ENCODE data around the gene SVIL. TPM values are rescaled to one million over a fixed set of nuclear protein-coding genes. Genes with fewer than 3 reads are reported as not detected.
"Not testable (repeated sequence)": the region's sequence is repeated elsewhere in the genome, so short reads cannot be mapped to it uniquely, and the experiment has no call there.

The SVIL gene
- polyA plus RNA-seq, 1 experiment, result 47.9 TPM

- DNase-seq (ENCODE audit: low read depth, low spot score); H3K27ac ChIP-seq (ENCODE audit: low read depth, low read length); POLR2A ChIA-PET; H3K9me3 ChIP-seq (ENCODE audit: control insufficient read depth, insufficient read depth, low read length); H3K4me3 ChIP-seq (ENCODE audit: low read depth, low read length); H3K27me3 ChIP-seq (ENCODE audit: control insufficient read depth, insufficient read depth, low read length): not testable (repeated sequence)
- CTCF ChIA-PET, result interaction anchor here (0.9 to 4.5 kb wide), 3 partner anchors 9 to 170 kb away, joined by 3 to 27 read pairs (median 4); no protein-coding TSS in a partner anchor
Measured at GRCh38 chr10:29515104-29515503, 119.7 kb downstream of the SVIL start.

GRCh38 chr10:29514306-29514705 is 120.5 kb downstream of the SVIL start:
- ChIA-PET CTCF (interaction anchor here (1.3 to 4.5 kb wide), 7 partner anchors 9 to 129 kb away, joined by 3 to 30 read pairs (median 14); no protein-coding TSS in a partner anchor), POLR2A (no interaction called here)
- no peak for TF ChIP-seq CTCF (IDR thresholded peaks at IDR 0.05; ENCODE audit: low read depth, low read length)

GRCh38 chr10:29512425-29512974 is 122.3 kb downstream of the SVIL start:
- no peak for DNase-seq (ENCODE audit: low read depth, low spot score)
- no peak for TF ChIP-seq CTCF (IDR thresholded peaks at IDR 0.05; ENCODE audit: low read depth, low read length)
- H3K27ac ChIP-seq (ENCODE audit: low read depth, low read length), result no peak overlapping the region
- ChIA-PET POLR2A (no interaction called here), CTCF (interaction anchor here (0.6 to 4.5 kb wide), 15 partner anchors 9 to 1160 kb away, joined by 3 to 30 read pairs (median 4); no protein-coding TSS in a partner anchor)
- no peaks in the 10 kb centered on the region for H3K27me3 ChIP-seq (ENCODE audit: control insufficient read depth, insufficient read depth, low read length)
- no peaks in the 10 kb centered on the region; the same call in 1 of the 2 replicates for H3K9me3 ChIP-seq (ENCODE audit: control insufficient read depth, insufficient read depth, low read length)
- no peak overlapping the region for H3K4me3 ChIP-seq (ENCODE audit: low read depth, low read length)

More at GRCh38 chr10:29514306-29514705, 120.5 kb downstream of the SVIL start:
- H3K9me3 ChIP-seq (ENCODE audit: control insufficient read depth, insufficient read depth, low read length), result no peaks in the 10 kb centered on the region; the same call in 1 of the 2 replicates
- H3K27me3 ChIP-seq (ENCODE audit: control insufficient read depth, insufficient read depth, low read length), result no peaks in the 10 kb centered on the region
- H3K27ac ChIP-seq (ENCODE audit: low read depth, low read length), result no peak overlapping the region
- no peak for DNase-seq (ENCODE audit: low read depth, low spot score)
- no peak overlapping the region for H3K4me3 ChIP-seq (ENCODE audit: low read depth, low read length)

- H3K4me3 ChIP-seq (ENCODE audit: low read depth, low read length), result not testable (repeated sequence)
- CTCF ChIA-PET, result interaction anchor here (0.5 to 4.5 kb wide), 7 partner anchors 8 to 1160 kb away, joined by 3 to 30 read pairs (median 14); no protein-coding TSS in a partner anchor
Measured at GRCh38 chr10:29511806-29512205, 123.0 kb downstream of the SVIL start.

GRCh38 chr10:29510483-29511157 is 124.2 kb downstream of the SVIL start:
- DNase-seq (ENCODE audit: low read depth, low spot score); H3K9me3 ChIP-seq (ENCODE audit: control insufficient read depth, insufficient read depth, low read length); H3K4me3 ChIP-seq (ENCODE audit: low read depth, low read length); POLR2A ChIA-PET; H3K27ac ChIP-seq (ENCODE audit: low read depth, low read length); H3K27me3 ChIP-seq (ENCODE audit: control insufficient read depth, insufficient read depth, low read length): not testable (repeated sequence)
- CTCF ChIA-PET, result interaction anchor here (1.7 to 2.2 kb wide), 2 partner anchors 14 to 80 kb away, joined by 5 to 12 read pairs; no protein-coding TSS in a partner anchor

More at GRCh38 chr10:29511806-29512205, 123.0 kb downstream of the SVIL start:
- H3K9me3 ChIP-seq (ENCODE audit: control insufficient read depth, insufficient read depth, low read length); DNase-seq (ENCODE audit: low read depth, low spot score); POLR2A ChIA-PET; H3K27ac ChIP-seq (ENCODE audit: low read depth, low read length); H3K27me3 ChIP-seq (ENCODE audit: control insufficient read depth, insufficient read depth, low read length): not testable (repeated sequence)

GRCh38 chr10:29508554-29509244 is 126.1 kb downstream of the SVIL start:
- Histone ChIP-seq H3K4me3 (ENCODE audit: low read depth, low read length) (no peak overlapping the region), H3K27me3 (ENCODE audit: control insufficient read depth, insufficient read depth, low read length) (no peaks in the 10 kb centered on the region), H3K27ac (ENCODE audit: low read depth, low read length) (no peak overlapping the region), H3K9me3 (ENCODE audit: control insufficient read depth, insufficient read depth, low read length) (no peaks in the 10 kb centered on the region)
- no peak for TF ChIP-seq CTCF (IDR thresholded peaks at IDR 0.05; ENCODE audit: low read depth, low read length)
- CTCF ChIA-PET, result interaction anchor here (1.7 to 2.2 kb wide), 2 partner anchors 12 to 82 kb away, joined by 5 to 12 read pairs; no protein-coding TSS in a partner anchor
- POLR2A ChIA-PET, result no interaction called here
- no peak for DNase-seq (ENCODE audit: low read depth, low spot score)

GRCh38 chr10:29507750-29508149 is 127.0 kb downstream of the SVIL start:
- CTCF ChIA-PET; H3K4me3 ChIP-seq (ENCODE audit: low read depth, low read length); H3K9me3 ChIP-seq (ENCODE audit: control insufficient read depth, insufficient read depth, low read length); DNase-seq (ENCODE audit: low read depth, low spot score); H3K27ac ChIP-seq (ENCODE audit: low read depth, low read length); POLR2A ChIA-PET; H3K27me3 ChIP-seq (ENCODE audit: control insufficient read depth, insufficient read depth, low read length): not testable (repeated sequence)

GRCh38 chr10:29506324-29506921 is 128.3 kb downstream of the SVIL start:
- H3K9me3 ChIP-seq (ENCODE audit: control insufficient read depth, insufficient read depth, low read length); H3K27ac ChIP-seq (ENCODE audit: low read depth, low read length); H3K27me3 ChIP-seq (ENCODE audit: control insufficient read depth, insufficient read depth, low read length); H3K4me3 ChIP-seq (ENCODE audit: low read depth, low read length); DNase-seq (ENCODE audit: low read depth, low spot score); POLR2A ChIA-PET: not testable (repeated sequence)
- CTCF ChIA-PET, result interaction anchor here (1.0 kb wide), 1 partner anchor 10 kb away, joined by 4 read pairs; no protein-coding TSS in a partner anchor

Data from AG04450 (cell line).